Astrocyte of the cerebellum (primary cell): ENCODE results near the gene WDR74.

Experiments used
- DNase-seq: peaks from one replicate; pipeline ENCODE4 v3.0.0-alpha.2; 2011; ENCODE audit warnings: low read depth
- H3K4me3 ChIP-seq: 2 replicates; pipeline ENCODE4 v1.5.1; 2011; ENCODE audit warnings: mild to moderate bottlenecking, low read depth, low read length, moderate library complexity
- CTCF ChIP-seq: IDR thresholded peaks from 2 replicates; pipeline ENCODE4 v1.5.1; 2012; ENCODE audit warnings: low read length, low read depth, moderate library complexity, mild to moderate bottlenecking; ENCODE audit errors: missing control alignments
- in situ Hi-C: cut with HindIII; loops from 2 replicates; pipeline ENCODE4 v1.10.0; 2017; ENCODE audit warnings: low sequenced_read_pairs

WDR74 gene

GRCh38 chr11:62853279-62853965 lies 14.0 kb upstream of the WDR74 start:
- peak overlapping the region; percentile 74 for H3K4me3 ChIP-seq
- in situ Hi-C loops: no loop called here
- TF ChIP-seq CTCF: no peak
- DNase-seq: no peak

- no peak overlapping the region for H3K4me3 ChIP-seq
- no peak for DNase-seq
- no peak for TF ChIP-seq CTCF
- in situ Hi-C loops: no loop called here
These were observed 13.3 kb upstream of the WDR74 start for GRCh38 chr11:62852523-62853188.

GRCh38 chr11:62851807-62852522 lies 12.6 kb upstream of the WDR74 start:
- TF ChIP-seq CTCF: no peak
- H3K4me3 ChIP-seq: no peak overlapping the region
- in situ Hi-C loops: no loop called here
- DNase-seq: no peak

- DNase-seq: no peak
- in situ Hi-C loops: no loop called here
- no peak overlapping the region for H3K4me3 ChIP-seq
These were observed 11.8 kb upstream of the WDR74 start for GRCh38 chr11:62850911-62851806.

GRCh38 chr11:62847767-62848314 lies 8.5 kb upstream of the WDR74 start:
- H3K4me3 ChIP-seq: no peak overlapping the region
- in situ Hi-C loops: no loop called here
- no peak for DNase-seq
- TF ChIP-seq CTCF: no peak

More at GRCh38 chr11:62850911-62851806, 11.8 kb upstream of the WDR74 start:
- TF ChIP-seq CTCF: no peak

GRCh38 chr11:62846177-62846576 lies 6.8 kb upstream of the WDR74 start:
- no peak for DNase-seq
- in situ Hi-C loops: no loop called here
- TF ChIP-seq CTCF: no peak
- no peak overlapping the region for H3K4me3 ChIP-seq
